CD1c-positive myeloid dendritic cell (primary cell): ENCODE measurements around the gene DCXR.

Source experiments
- DNase-seq: peaks from one replicate; pipeline ENCODE4 v3.0.0-alpha.2; 2016; ENCODE audit errors: extremely low spot score

The DCXR gene

DNA sequence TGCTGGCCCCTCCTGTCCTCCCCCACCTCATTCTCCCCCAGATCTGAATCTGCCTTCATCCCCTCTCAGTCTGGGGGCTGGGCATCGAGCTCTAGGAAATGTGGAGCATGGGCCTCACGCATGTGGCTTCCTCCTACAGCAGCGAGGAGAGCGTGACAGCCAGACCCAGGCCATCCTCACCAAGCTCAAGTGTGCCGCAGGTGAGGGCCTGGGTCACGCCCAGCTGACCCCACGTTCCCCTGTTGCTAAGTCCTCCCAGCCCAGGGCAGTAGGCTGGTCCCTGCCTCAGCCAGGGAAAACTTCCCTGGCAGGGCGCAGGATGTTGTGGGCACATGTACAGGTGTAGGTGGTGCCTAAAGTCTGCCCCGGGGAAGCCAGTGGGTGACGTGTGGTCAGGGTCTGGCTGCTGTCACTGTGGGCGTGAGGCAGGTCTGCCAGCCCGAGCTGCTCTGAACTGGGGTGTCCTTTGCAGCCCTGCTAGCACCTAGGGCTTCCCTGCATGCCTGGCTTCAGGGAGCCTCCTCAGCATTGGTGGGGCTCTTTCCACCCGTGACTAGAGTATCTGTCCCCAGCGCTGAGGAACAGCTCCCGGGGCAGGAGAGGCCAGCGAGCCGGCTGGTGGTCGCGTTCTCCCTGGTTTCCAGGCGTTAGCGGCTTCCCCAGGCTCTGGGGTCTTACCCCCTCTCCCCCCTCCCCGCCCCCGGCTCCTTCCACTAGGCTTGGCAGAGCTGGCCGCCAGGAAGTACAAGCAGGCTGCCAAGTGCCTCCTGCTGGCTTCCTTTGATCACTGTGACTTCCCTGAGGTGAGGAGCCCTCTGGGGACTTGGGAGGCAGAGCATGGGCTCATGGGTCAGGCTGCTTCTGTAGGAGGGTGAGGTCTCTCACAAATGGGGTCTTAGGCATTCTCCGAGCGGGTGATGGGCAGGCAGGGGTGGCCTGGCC, 17.8 kb upstream of the DCXR start:
- DNase-seq, result no peak

DNA sequence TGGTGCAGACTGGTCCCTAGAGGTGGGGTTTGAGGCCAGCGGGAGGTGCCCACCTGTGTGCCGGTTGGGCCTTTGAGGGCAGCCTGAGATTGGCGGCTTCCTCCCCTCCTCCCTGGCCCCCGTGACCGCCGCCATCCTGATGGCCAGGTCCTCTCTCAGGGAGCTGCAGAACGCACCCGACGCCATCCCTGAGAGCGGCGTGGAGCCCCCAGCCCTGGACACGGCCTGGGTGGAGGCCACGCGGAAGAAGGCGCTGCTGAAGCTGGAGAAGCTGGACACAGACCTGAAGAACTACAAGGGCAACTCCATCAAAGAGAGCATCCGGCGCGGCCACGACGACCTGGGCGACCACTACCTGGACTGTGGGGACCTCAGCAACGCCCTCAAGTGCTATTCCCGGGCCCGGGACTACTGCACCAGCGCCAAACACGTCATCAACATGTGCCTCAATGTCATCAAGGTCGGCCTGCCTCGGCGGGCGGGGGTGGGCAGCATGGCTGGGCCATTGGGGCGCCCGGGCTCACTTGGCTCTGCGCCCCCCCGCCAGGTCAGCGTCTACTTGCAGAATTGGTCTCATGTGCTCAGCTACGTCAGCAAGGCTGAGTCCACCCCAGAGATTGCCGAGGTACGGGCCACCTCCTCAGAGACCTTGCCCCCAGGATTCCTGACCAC, 17.0 kb upstream of the DCXR start:
- no peak for DNase-seq

DNA sequence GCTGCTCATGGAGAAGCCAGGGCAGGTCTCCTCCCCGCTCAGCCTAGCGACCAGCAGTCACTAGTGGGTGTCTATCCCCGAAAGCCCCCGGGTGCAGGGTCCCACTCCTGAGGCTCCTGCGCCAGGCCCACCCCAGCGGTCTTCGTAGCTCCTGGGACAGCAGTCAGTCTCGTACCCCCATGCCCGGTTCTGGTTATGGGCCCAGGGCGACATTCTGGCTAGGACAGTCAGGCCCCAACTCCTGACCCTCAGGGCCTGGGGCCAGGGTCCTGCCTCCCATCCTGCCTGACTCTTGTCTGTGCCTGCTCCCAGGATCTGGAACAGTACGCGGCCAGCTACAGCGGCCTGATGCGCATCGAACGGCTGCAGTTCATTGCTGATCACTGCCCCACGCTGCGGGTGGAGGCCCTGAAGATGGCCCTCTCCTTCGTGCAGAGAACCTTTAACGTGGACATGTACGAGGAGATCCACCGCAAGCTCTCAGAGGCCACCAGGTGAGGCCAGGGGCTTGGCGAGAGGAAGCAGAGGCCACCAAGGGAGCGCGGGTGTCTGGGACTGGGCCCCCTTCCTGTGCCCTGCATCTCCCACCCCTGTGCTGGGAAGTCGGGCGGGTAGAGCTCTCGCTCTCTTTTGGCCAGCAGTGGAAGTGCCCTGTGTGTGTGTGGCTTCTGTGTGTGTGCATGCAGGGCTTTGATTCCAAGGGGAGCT, 16.2 kb upstream of the DCXR start:
- no peak for DNase-seq

DNA sequence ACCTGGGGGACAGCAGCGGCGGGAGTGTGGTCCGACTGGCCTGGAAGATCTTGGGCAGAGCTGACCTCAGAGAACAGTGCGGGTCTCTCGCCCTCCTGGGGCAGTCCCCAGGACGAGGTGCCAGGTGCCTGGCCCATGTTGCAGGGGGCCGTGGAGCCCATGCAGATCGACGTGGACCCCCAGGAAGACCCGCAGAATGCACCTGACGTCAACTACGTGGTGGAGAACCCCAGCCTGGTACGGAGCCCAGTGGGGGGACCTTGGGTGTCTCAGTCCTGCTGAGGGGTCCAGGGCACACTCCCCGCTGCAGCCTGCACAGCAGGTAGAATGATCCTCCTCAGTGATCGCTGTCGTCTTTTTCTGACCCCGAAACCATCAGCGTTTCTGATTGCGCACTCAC, 15.6 kb upstream of the DCXR start:
- DNase-seq, result no peak

DNA sequence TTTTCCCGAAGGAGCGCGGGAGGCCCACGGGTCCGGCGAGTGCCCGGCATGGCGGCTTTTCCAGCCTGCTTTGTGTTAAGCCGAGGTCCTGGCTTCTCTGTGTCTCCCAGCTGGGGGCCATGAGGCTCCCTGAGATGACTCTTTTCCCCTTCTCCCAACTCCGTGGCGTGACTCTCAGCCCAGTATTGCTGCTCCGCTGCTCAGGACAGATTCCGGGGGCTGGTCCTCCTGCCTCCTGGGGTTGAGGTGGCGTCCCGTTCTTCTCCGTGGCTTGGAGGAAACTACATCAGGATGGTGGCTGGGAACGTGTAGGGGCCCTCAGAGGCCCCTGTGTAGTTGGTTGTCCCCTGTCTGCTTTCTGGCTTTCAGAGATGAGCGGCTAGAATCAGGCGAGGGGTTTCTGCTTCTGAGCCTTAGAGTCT, 15.2 kb upstream of the DCXR start:
- DNase-seq, result no peak

DNA sequence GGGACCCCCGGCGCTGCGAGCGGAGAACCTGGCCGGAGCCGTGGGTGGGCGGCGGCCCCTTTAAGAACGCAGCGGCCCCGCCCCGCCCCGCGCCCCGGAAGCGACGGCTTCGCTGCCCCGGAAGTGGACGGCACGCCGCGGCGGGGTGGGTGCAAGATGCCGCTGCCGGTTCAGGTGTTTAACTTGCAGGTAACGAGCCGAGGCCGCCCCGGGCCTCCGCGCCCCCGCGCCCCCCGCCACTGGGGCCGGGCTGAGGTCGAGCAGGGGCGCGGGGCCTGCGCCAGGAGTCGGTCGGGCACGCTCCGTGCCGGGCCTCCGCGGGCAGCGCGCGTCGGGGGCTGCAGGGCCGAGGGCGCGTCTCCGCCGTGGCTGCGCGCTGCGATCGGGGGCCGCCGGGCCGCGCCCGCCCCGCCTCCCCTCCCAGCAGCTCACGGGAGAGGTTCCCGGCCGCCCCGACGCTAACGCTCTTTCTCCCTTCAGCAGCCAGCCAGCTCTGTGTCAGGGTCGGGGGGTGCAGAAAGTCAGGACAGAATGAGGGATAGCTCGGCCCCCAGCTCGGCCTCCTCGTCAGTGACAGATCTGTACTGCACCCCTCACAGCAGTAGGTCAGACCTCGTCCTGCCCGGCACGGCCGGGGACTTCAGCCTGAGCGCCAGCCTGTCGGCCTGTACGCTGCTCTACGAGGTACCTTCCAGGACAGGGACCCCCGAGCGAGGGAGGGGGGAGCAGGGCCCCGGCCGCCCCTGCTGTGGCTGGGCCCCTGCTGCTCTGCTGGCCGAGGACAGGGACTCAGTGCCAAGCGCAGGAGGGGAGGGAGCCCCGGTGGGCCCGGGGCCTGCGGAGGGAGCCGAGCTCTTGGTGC, 14.5 kb upstream of the DCXR start, which contains the start of the genes GPS1 and RFNG:
TSS of gene GPS1 (plus strand) at position 123 of the 862 bp plus-strand sequence. CDS start at position 157, 34 bp downstream.
TSS of gene RFNG (minus strand) at position 36 of the 862 bp plus-strand sequence. CDS start 45 bp downstream, outside the sequence.
- DNase-seq, result peak; percentile 82

DNA sequence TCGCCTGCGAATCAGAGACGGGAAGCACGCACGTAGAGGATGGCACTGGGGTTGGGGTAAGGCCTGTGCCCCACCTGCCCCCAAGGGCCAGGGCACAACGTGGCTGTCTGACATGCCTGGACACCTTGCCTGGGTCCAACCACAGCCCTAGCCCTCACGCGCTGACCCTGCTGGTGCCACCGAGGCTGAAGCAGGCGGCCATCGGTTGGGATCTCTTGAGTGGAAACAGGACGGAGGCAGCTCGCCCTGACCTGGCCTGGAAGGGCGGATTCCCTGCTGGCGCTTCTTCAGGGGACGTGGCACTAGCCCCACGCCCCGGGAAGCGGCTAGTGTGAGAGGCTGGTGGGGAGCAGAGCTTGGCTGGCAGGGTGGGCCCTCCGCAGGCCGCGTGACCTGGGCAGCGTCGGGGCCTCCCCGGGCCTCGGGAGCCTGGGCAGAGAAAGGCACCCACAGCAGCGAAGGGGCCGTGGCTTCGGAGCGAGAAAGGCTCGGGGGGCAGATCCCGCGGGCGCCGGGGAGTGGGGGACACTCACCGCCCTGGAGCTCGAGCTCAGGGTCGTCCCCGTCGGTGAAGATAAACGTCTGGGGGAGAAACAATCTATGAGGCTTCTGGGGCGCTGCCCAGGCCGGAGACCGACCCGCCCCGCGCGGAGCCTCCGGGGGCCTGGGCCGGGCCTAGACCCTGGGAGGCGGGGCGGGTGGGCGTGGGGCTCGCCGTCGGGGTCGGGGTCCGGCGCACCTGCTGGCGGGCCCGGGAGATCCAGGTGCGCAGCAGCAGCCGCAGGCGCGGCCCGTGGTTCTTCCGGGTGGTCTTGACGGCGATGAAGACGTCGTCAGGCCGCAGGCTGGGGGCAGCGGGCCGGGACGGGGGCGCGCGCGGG, 13.5 kb upstream of the DCXR start:
- DNase-seq, result no peak

DNA sequence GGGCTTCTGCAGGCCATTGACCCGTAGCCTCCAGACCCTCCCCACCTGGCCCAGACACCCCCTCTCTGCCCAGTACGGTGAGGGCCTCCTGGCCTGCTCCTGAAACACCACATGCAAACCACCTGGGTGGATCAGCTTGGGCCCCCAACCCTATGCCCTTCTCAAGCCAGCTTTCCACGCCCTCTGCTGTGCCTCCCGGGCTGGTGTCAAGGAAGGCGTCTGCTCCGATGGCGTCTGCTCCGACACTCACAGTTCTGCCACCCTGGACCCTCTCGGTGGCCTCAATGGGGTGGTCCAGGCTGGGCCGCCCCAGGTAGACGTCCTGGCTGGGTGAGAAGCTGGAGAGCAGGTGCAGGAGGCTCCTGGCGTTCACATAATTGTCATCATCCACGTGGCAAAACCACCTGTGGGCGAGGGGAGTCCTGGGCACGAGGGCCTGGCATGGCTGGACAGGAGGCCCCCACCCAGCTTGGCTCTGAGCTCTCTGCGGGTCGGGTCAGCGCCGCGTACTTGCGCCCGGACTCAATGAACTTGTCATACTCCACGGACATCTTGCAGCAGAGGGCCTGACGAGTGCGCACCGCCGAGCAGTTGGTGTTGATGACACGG, 12.8 kb upstream of the DCXR start:
- no peak for DNase-seq

DNA sequence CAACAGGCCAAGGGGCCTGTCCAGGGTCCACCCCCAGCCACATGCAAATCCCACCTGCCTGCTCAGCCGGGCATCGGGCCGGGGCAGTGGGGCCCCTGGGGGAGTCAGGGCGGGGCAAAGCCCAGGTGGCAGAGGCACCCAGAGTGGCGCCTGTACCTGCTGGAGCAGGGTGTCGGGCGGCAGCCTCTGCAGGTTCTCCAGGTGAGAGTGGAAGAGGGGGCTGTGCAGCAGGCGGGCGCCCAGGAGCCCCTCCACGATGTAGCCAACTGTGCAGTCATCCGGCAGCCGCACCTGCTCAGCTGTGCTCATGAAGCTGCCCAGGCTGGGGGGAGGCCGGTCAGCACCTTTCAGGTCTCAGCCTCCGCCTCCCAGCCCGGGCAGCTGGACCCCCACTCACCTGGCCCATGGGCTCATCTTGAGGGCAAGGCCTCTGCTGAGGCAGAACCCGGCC, 12.0 kb upstream of the DCXR start:
- DNase-seq, result no peak

DNA sequence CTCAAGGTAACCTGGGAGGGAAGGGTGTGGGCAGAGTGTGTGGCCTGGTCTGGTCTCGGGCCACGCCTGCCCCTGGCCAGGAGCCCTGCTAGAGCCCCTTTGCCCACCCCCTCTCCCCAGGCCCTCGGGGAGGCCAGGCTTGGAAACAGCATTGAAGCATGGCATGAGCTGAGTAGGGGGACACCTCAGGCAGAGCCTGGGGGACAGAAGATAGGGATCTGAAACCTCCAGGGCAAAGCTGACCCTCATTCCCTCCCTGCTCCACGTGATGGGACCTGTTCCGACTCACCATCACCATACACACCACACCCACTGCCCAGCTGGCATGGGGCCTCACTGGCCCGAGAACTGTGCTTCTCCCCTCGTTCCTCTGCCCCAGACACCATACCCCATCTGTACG, 11.6 kb upstream of the DCXR start:
- DNase-seq, result no peak

DNA sequence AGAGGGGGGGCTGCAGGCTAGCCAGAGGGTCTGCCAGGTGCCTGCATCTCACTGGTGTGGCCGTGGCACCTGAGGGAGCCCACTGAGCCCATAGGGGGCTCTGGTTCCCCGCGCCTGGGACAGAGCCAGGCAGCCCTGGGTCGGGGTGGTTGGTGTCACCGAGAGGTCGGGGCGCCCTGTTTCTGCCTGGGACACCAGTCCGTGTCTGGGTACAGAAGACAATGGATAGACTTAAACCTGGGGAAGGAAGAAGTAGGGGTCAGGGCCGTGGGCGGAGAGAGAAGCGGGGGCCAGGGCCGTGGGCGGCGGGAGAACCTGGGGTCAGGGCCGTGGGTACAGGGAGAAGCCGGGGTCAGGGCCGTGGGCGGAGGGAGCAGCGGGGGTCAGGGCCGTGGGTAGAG, 11.1 kb upstream of the DCXR start:
- DNase-seq, result no peak

DNA sequence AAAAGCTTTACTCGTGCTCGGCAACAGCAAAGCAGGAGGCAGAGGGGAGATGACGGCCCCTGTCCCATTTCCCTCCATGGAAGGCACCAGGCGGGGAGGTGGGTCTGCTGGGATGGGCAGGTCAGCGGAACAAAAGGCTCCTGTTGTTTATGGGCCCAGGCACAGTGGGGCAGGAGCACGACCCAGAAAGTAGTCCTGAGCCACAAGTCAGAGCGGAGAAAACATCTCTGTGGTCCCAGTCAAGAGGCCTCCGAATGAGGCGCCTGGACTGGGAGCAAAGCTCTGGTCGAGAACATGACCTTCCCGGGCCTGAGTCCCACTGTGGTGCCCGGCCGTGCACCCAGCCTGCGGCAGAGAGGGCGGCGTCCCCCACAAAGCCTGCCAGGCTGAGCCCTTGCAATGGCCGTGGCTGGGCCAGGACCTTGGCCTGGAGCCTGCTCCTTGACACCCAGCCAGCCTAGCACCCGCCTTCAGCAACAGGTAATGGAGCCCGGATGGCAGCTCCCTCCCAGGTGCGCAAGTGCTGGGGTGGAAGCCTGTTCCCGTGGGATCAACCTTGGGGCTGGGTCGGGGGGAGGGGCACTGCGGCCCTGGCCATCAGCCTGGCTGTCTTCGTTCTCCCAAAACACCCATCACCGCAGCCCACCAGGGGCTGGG, 10.5 kb upstream of the DCXR start:
- no peak for DNase-seq

DNA sequence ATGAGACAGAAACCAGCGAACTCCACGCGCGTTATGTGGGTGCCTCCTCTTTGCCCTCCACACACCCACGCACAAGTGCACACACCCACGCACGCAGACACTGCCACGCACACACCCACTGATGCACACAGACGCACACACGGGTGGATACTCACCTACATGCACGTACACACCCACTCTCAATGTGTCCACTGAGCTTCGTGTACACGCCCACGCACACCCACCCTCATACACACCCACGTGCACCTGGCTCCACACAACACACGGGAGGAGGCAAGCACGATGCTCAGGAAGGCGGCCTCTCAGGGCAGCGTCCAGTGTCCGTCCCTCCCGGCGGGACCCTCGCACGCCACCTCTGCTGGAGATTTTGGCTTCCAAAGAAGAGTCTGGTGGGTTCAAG, 9.9 kb upstream of the DCXR start:
- DNase-seq, result no peak

DNA sequence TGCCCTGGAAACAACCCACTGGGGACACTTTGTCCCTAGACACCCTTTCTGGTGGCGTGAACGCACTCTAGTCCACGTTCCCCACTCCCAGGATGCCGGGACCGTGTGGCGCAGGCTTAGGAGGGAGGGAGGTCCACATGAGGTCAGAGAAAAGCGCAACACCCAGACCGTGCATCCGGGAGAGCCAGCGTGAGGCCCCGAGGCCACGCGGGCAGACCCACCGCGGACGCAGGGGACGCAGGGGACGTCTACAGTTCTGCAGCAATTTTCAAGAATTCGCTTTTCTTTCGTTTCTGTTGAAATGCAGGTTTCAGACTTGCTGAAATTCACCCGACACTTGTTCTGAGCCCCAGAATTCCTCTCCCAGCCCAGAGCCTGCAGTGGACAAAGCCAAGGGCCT, 9.4 kb upstream of the DCXR start:
- no peak for DNase-seq

DNA sequence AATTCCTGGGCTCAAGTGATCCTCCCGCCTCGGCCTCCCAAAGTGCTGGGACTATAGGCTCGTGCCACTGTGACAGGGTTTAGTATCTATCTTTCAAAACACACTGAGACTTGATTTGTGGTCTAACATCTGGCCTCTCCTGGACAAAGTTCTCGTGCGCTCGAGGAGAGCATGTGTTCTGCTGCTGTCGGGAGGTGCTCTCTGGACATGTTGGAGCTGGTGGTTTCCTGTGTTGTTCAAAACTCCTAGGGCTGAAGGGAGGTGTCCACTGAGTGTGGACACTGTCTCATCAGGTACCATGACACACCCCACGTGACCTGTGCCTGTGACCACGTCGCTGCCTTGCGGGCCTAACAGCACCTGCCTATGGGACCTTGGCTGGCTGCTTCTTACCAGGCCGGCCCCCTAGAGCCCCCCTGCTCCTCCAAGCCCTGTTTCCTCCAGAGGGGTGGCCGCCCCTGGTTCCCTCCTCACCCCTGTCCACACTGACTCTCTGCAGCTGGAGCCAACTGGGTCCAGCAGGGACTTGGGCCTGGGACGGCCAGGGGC, 8.5 kb upstream of the DCXR start:
- no peak for DNase-seq

DNA sequence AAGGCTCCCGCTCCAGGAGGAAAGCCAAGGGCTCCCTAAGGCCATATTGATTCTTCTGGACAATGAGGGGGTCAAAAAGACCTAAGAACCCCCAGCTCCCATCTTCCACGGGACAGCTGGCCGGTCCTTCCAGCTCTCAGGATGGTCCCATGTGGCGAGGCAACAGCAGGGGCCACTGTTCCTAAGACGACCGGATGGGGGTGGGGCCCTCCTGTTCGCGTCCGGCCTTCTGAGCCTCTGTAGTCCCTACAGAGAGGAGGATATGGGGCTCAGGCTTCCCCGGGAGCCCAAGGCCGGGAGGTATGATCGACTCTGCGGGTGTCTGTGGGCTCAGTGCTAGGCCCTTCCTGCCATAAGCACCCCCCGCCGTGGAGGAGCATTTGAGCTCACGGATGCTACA, 6.0 kb upstream of the DCXR start:
- no peak for DNase-seq

DNA sequence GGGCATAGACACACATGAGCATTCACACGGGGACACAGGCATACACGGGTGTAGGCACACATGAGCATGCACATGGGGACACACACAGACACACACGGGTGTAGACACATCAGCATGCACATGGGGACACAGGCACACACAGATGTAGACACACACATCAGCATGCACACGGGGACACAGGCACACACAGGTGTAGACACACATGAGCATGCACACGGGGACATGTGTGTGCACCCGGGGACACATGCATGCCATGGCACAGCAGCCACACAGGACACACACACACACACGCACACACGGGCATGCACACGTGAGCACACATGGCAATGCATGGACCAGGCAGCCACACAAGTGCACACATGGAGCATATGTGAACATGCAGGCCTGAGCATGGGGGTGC, 5.2 kb upstream of the DCXR start:
- DNase-seq, result no peak

DNA sequence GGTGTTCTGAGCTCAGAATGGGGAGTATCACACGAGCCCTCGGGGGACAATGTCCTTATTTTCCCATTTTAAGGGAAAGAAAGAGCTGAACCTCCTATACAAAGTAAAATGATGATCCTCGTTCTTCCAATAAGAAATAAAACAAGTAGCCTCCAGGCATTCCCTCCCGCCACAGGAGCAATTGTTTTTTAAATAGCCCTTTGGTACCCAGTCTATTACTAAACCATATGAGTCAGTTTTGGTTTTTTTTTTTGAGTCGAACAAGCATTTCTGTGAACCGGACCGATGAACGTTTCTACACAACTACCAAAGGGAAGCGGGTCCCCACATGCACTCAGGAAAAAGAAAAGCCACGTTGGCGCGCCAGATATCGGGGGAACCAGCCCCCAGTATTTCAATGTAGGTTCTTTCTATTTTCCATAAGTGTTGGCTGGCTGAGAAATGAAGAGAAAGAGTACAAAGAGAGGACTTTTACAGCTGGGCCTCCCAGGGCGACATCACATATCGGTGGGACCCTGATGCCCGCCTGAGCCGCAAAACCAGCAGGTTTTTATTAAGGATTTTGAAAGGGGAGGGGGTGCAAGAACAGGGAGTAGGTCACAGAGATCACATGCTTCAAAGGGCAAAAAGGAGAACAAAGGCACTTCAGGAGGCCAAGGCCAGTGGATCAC, 3.8 kb upstream of the DCXR start:
- DNase-seq, result no peak
